Activated B cell treated with CpG ODN at 0.5 μM for 24 hours (primary cell): ENCODE results near the gene DAAM1. TPM values are rescaled to one million over a fixed set of nuclear protein-coding genes. Genes with fewer than 3 reads are reported as not detected.

Source experiments
- ATAC-seq: fragments of 200-7000 bp; cut with Tn5 transposase; one replicate; pipeline ENCODE4 v1.10.0; 2021; ENCODE audit warnings: low read depth, mild to moderate bottlenecking, moderate library complexity
- CTCF ChIA-PET: fragments of 350-600 bp; sonication (Branson Sonifier 250); formaldehyde crosslinking; loops from one replicate; lab custom pipeline; 2021; ENCODE audit warnings: antibody characterized with exemption; lab: Charles Lee
- POLR2A ChIA-PET: fragments of 350-600 bp; sonication (Branson Sonifier 250); formaldehyde crosslinking; loops from one replicate; lab custom pipeline; 2021; ENCODE audit warnings: antibody characterized with exemption; lab: Charles Lee
- DNase-seq: peaks from one replicate; pipeline ENCODE4 v3.0.0; 2022
- H3K27ac Mint-ChIP-seq: one replicate; pipeline ENCODE4 v1.8.0; 2020; ENCODE audit warnings: mixed read lengths
- H3K27me3 Mint-ChIP-seq: one replicate; pipeline ENCODE4 v1.8.0; 2021; ENCODE audit warnings: mixed read lengths
- H3K36me3 Mint-ChIP-seq: one replicate; pipeline ENCODE4 v1.8.0; 2021; ENCODE audit warnings: low read depth, mixed read lengths
- H3K4me1 Mint-ChIP-seq: one replicate; pipeline ENCODE4 v1.8.0; 2021; ENCODE audit warnings: mixed read lengths
- H3K4me3 Mint-ChIP-seq: one replicate; pipeline ENCODE4 v1.8.0; 2020; ENCODE audit warnings: mild to moderate bottlenecking, mixed read lengths
- H3K9me3 Mint-ChIP-seq: one replicate; pipeline ENCODE4 v1.8.0; 2020; ENCODE audit warnings: mixed read lengths
- CTCF ChIP-seq: fragments of 200-600 bp; IDR thresholded peaks from one replicate; pipeline ENCODE4 v1.8.0; 2022; ENCODE audit warnings: antibody characterized with exemption, mild to moderate bottlenecking
- intact Hi-C: fragments of 100-400 bp; cut with micrococcal nuclease; formaldehyde crosslinking; loops from one replicate; pipeline ENCODE4 v1.15.1; 2024
- total RNA-seq: library from RNA; stranded (reverse); gene quantifications from 2 replicates; pipeline ENCODE4 v1.2.3, GENCODE V29; 2022

The DAAM1 gene
- total RNA-seq, 1 donor from 2014 or later, result 38.7 TPM

- TF ChIP-seq CTCF, result no peak
- Mint-ChIP-seq H3K4me3 (no peak overlapping the region), H3K4me1 (peaks cover 49% of the 10 kb centered on the region), H3K27ac (no peak overlapping the region), H3K36me3 (peaks cover 26% of the 10 kb centered on the region), H3K27me3 (no peaks in the 10 kb centered on the region), H3K9me3 (no peaks in the 10 kb centered on the region)
- intact Hi-C loops, result no loop called here
- POLR2A ChIA-PET, result no interaction called here
- DNase-seq (no peak), ATAC-seq (no peak)
- CTCF ChIA-PET, result no interaction called here
These were observed 174.0 kb downstream of the DAAM1 start for GRCh38 chr14:59362513-59362912.

- no peaks in the 10 kb centered on the region for H3K27me3 Mint-ChIP-seq
- H3K4me3 Mint-ChIP-seq, result no peak overlapping the region
- H3K27ac Mint-ChIP-seq, result no peak overlapping the region
- intact Hi-C loops, result no loop called here
- peaks cover 35% of the 10 kb centered on the region for H3K36me3 Mint-ChIP-seq
- DNase-seq, result no peak
- ATAC-seq, result no peak
- H3K4me1 Mint-ChIP-seq, result peaks cover 37% of the 10 kb centered on the region
- ChIA-PET CTCF (no interaction called here), POLR2A (no interaction called here)
- H3K9me3 Mint-ChIP-seq, result no peaks in the 10 kb centered on the region
- TF ChIP-seq CTCF, result no peak
These were observed 175.2 kb downstream of the DAAM1 start for GRCh38 chr14:59363531-59364226.

- no peaks in the 10 kb centered on the region for H3K9me3 Mint-ChIP-seq
- DNase-seq (no peak), ATAC-seq (no peak)
- CTCF ChIA-PET, result no interaction called here
- no peak overlapping the region for H3K27ac Mint-ChIP-seq
- H3K36me3 Mint-ChIP-seq, result peaks cover 23% of the 10 kb centered on the region
- intact Hi-C loops, result no loop called here
- POLR2A ChIA-PET, result no interaction called here
- no peaks in the 10 kb centered on the region for H3K27me3 Mint-ChIP-seq
- TF ChIP-seq CTCF, result no peak
- H3K4me3 Mint-ChIP-seq, result no peak overlapping the region
- H3K4me1 Mint-ChIP-seq, result no peaks in the 10 kb centered on the region
These were observed 181.8 kb downstream of the DAAM1 start for GRCh38 chr14:59370158-59370742.

GRCh38 chr14:59371771-59372170 is 183.3 kb downstream of the DAAM1 start:
- Mint-ChIP-seq H3K9me3 (no peaks in the 10 kb centered on the region), H3K4me3 (no peak overlapping the region), H3K36me3 (peaks cover 21% of the 10 kb centered on the region), H3K27me3 (no peaks in the 10 kb centered on the region), H3K4me1 (no peaks in the 10 kb centered on the region), H3K27ac (no peak overlapping the region)
- DNase-seq (no peak), ATAC-seq (no peak)
- intact Hi-C loops, result no loop called here
- CTCF ChIA-PET, result no interaction called here
- TF ChIP-seq CTCF, result no peak
- POLR2A ChIA-PET, result no interaction called here

GRCh38 chr14:59374048-59374447 is 185.6 kb downstream of the DAAM1 start:
- TF ChIP-seq CTCF, result no peak
- intact Hi-C loops, result no loop called here
- Mint-ChIP-seq H3K27ac (no peak overlapping the region), H3K4me1 (no peaks in the 10 kb centered on the region), H3K4me3 (no peak overlapping the region), H3K27me3 (no peaks in the 10 kb centered on the region), H3K9me3 (no peaks in the 10 kb centered on the region), H3K36me3 (peaks cover 4% of the 10 kb centered on the region)
- ChIA-PET POLR2A (no interaction called here), CTCF (no interaction called here)
- ATAC-seq, result no peak
- DNase-seq, result no peak
